HUES48 (cell line): ENCODE measurements around the gene SLC25A3.
"Not testable (repeated sequence)": the region's sequence is repeated elsewhere in the genome, so short reads cannot be mapped to it uniquely, and the experiment has no call there.

Experiments used
- H3K27ac ChIP-seq: one replicate; pipeline ENCODE4 v1.7.0; 2013; ENCODE audit warnings: low read depth, low read length, inconsistent platforms
- H3K27me3 ChIP-seq: 2 replicates; pipeline ENCODE4 v1.6.1; 2013; ENCODE audit warnings: mild to moderate bottlenecking, low read length; ENCODE audit not compliant: control insufficient read depth, insufficient read depth
- H3K36me3 ChIP-seq: 2 replicates; pipeline ENCODE4 v1.6.1; 2013; ENCODE audit warnings: low read length; ENCODE audit not compliant: control insufficient read depth, insufficient read depth
- H3K4me1 ChIP-seq: 2 replicates; pipeline ENCODE4 v1.6.1; 2013; ENCODE audit warnings: mild to moderate bottlenecking, low read length; ENCODE audit not compliant: control insufficient read depth, insufficient read depth
- H3K4me3 ChIP-seq: 2 replicates; pipeline ENCODE4 v1.5.1; 2013; ENCODE audit warnings: mild to moderate bottlenecking, low read depth, low read length
- H3K9ac ChIP-seq: 2 replicates; pipeline ENCODE4 v1.6.1; 2013; ENCODE audit warnings: mild to moderate bottlenecking, low read depth, low read length, moderate library complexity
- H3K9me3 ChIP-seq: 2 replicates; pipeline ENCODE4 v1.6.1; 2013; ENCODE audit warnings: low read length; ENCODE audit not compliant: control insufficient read depth, insufficient read depth

Gene SLC25A3

GRCh38 chr12:98576795-98577194 is 16.7 kb upstream of the SLC25A3 start:
- not testable (repeated sequence) for H3K36me3 ChIP-seq, H3K9me3 ChIP-seq, H3K27me3 ChIP-seq, H3K4me3 ChIP-seq, H3K9ac ChIP-seq, H3K27ac ChIP-seq, H3K4me1 ChIP-seq

GRCh38 chr12:98578392-98578791 is 15.1 kb upstream of the SLC25A3 start:
- Histone ChIP-seq H3K9me3 (no peaks in the 10 kb centered on the region), H3K4me3 (no peak overlapping the region), H3K36me3 (no peaks in the 10 kb centered on the region), H3K27ac (no peak overlapping the region), H3K4me1 (no peaks in the 10 kb centered on the region), H3K27me3 (no peaks in the 10 kb centered on the region), H3K9ac (no peak overlapping the region)

GRCh38 chr12:98578821-98579220 is 14.7 kb upstream of the SLC25A3 start:
- no peaks in the 10 kb centered on the region for H3K9me3 ChIP-seq
- H3K4me3 ChIP-seq: no peak overlapping the region
- no peak overlapping the region for H3K9ac ChIP-seq
- no peak overlapping the region for H3K27ac ChIP-seq
- no peaks in the 10 kb centered on the region for H3K27me3 ChIP-seq
- H3K36me3 ChIP-seq: no peaks in the 10 kb centered on the region
- H3K4me1 ChIP-seq: no peaks in the 10 kb centered on the region

- no peaks in the 10 kb centered on the region for H3K36me3 ChIP-seq
- no peak overlapping the region for H3K9ac ChIP-seq
- H3K4me3 ChIP-seq: no peak overlapping the region
- H3K27me3 ChIP-seq: no peaks in the 10 kb centered on the region
- H3K4me1 ChIP-seq: no peaks in the 10 kb centered on the region
- no peaks in the 10 kb centered on the region for H3K9me3 ChIP-seq
- no peak overlapping the region for H3K27ac ChIP-seq
Observed at GRCh38 chr12:98579347-98579746, 14.1 kb upstream of the SLC25A3 start.

- H3K36me3 ChIP-seq: no peaks in the 10 kb centered on the region
- no peaks in the 10 kb centered on the region for H3K9me3 ChIP-seq
- no peak overlapping the region for H3K4me3 ChIP-seq
- H3K9ac ChIP-seq: no peak overlapping the region
- H3K27ac ChIP-seq: no peak overlapping the region
- H3K27me3 ChIP-seq: no peaks in the 10 kb centered on the region
- no peaks in the 10 kb centered on the region for H3K4me1 ChIP-seq
Observed at GRCh38 chr12:98579835-98580234, 13.7 kb upstream of the SLC25A3 start.

GRCh38 chr12:98580695-98581094 is 12.8 kb upstream of the SLC25A3 start:
- no peaks in the 10 kb centered on the region for H3K36me3 ChIP-seq
- H3K27ac ChIP-seq: no peak overlapping the region
- H3K27me3 ChIP-seq: no peaks in the 10 kb centered on the region
- no peak overlapping the region for H3K9ac ChIP-seq
- H3K9me3 ChIP-seq: no peaks in the 10 kb centered on the region
- no peak overlapping the region for H3K4me3 ChIP-seq
- H3K4me1 ChIP-seq: no peaks in the 10 kb centered on the region

GRCh38 chr12:98581101-98581500 is 12.4 kb upstream of the SLC25A3 start:
- H3K27ac ChIP-seq: no peak overlapping the region

GRCh38 chr12:98582093-98582492 is 11.4 kb upstream of the SLC25A3 start:
- H3K36me3 ChIP-seq: no peaks in the 10 kb centered on the region
- no peaks in the 10 kb centered on the region for H3K4me1 ChIP-seq
- H3K27ac ChIP-seq: no peak overlapping the region
- H3K9ac ChIP-seq: no peak overlapping the region
- H3K4me3 ChIP-seq: no peak overlapping the region
- no peaks in the 10 kb centered on the region for H3K9me3 ChIP-seq
- no peaks in the 10 kb centered on the region for H3K27me3 ChIP-seq

More at GRCh38 chr12:98581101-98581500, 12.4 kb upstream of the SLC25A3 start:
- Histone ChIP-seq H3K4me3 (no peak overlapping the region), H3K4me1 (no peaks in the 10 kb centered on the region), H3K9me3 (no peaks in the 10 kb centered on the region), H3K27me3 (no peaks in the 10 kb centered on the region), H3K36me3 (no peaks in the 10 kb centered on the region), H3K9ac (no peak overlapping the region)

GRCh38 chr12:98587084-98587483 is 6.4 kb upstream of the SLC25A3 start:
- H3K4me1 ChIP-seq: no peaks in the 10 kb centered on the region

GRCh38 chr12:98591209-98591608 is 2.3 kb upstream of the SLC25A3 start:
- no peak overlapping the region for H3K9ac ChIP-seq

More at GRCh38 chr12:98587084-98587483, 6.4 kb upstream of the SLC25A3 start:
- no peak overlapping the region for H3K27ac ChIP-seq
- no peaks in the 10 kb centered on the region for H3K36me3 ChIP-seq
- no peaks in the 10 kb centered on the region for H3K27me3 ChIP-seq
- no peaks in the 10 kb centered on the region for H3K9me3 ChIP-seq
- no peak overlapping the region for H3K4me3 ChIP-seq
- no peak overlapping the region for H3K9ac ChIP-seq

GRCh38 chr12:98592825-98593322 is 612 bp upstream of the SLC25A3 start:
- Histone ChIP-seq H3K9me3 (no peaks in the 10 kb centered on the region), H3K4me1 (peaks cover 3% of the 10 kb centered on the region; the same call in 1 of the 2 replicates), H3K36me3 (peaks cover 28% of the 10 kb centered on the region), H3K27me3 (no peaks in the 10 kb centered on the region), H3K4me3 (peak overlapping the region; percentile 53), H3K9ac (peak overlapping the region; percentile 41), H3K27ac (peak overlapping the region; percentile 77)

More at GRCh38 chr12:98591209-98591608, 2.3 kb upstream of the SLC25A3 start:
- Histone ChIP-seq H3K4me3 (no peak overlapping the region), H3K9me3 (no peaks in the 10 kb centered on the region), H3K4me1 (peaks cover 3% of the 10 kb centered on the region; the same call in 1 of the 2 replicates), H3K27me3 (no peaks in the 10 kb centered on the region), H3K36me3 (peaks cover 11% of the 10 kb centered on the region), H3K27ac (no peak overlapping the region)
